Fibroblast of mammary gland (primary cell): ENCODE data around the gene GJB3.
A peak's percentile ranks its signal among the peaks of the same experiment; 100 is the strongest.

Experiments used
- DNase-seq: peaks from one replicate; pipeline ENCODE4 v3.0.0-alpha.2; 2010; ENCODE audit warnings: low read depth
- H3K4me3 ChIP-seq: 2 replicates; pipeline ENCODE4 v1.5.1; 2011; ENCODE audit warnings: low read depth, mild to moderate bottlenecking, low read length, moderate library complexity; ENCODE audit not compliant: control insufficient read depth
- TF ChIP-seq, protein P1 (sequence below): conservative IDR thresholded peaks from 2 replicates; pipeline ENCODE4 v1.5.1; 2011; ENCODE audit warnings: low read depth, low read length, inconsistent platforms; ENCODE audit not compliant: control insufficient read depth, insufficient read depth

GJB3 gene

GRCh38 chr1:34758751-34759150 lies 22.3 kb upstream of the GJB3 start:
- TF ChIP-seq, protein P1, sequence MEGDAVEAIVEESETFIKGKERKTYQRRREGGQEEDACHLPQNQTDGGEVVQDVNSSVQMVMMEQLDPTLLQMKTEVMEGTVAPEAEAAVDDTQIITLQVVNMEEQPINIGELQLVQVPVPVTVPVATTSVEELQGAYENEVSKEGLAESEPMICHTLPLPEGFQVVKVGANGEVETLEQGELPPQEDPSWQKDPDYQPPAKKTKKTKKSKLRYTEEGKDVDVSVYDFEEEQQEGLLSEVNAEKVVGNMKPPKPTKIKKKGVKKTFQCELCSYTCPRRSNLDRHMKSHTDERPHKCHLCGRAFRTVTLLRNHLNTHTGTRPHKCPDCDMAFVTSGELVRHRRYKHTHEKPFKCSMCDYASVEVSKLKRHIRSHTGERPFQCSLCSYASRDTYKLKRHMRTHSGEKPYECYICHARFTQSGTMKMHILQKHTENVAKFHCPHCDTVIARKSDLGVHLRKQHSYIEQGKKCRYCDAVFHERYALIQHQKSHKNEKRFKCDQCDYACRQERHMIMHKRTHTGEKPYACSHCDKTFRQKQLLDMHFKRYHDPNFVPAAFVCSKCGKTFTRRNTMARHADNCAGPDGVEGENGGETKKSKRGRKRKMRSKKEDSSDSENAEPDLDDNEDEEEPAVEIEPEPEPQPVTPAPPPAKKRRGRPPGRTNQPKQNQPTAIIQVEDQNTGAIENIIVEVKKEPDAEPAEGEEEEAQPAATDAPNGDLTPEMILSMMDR = no peak
- H3K4me3 ChIP-seq = no peak overlapping the region
- no peak for DNase-seq

DNA sequence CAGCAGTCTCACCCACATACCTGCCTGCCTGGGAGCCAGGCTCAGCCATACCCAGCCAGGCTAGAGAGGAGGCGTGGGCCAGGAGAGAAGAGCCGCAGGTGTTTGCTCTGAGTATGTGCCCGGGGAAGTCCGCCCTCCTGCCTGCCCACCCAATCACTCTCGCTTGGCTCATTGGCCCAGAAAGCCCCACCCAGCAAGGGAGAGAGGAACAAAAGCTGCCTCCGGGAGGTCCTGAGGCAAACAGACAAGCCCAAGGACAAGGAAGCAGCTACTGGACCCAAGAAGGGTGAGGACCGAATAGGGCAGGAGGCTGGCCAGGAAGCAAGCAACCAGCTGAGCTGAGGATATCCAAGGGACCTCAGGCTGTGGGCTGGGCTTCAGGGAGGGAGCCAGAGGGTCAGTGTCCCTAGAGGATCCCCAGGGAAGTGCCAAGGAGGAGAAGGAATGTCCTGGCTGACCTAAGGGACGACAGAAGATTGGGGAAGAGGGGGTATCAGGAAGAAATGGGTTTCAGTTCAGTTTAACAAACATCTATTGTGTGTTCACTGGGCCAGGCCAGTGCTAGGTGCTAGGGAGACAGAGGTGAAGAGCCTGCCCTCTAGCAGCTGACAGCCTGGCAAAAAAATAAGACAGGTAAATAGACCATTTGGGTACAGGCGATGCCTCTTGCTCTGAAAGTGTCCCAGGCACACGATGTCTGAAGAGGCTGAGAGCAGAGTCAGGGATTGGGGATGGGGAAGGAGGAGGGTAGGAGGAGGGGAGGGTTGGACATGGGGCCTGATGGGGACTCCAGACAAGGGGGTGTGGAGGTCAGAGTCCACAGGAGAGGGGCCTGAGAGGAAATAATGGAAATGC lies 21.3 kb upstream of the GJB3 start, which contains the start of gene GJB4:
GJB4 (plus strand) TSS at position 238 of the 855 bp plus-strand sequence. CDS start 1,515 bp downstream, outside the sequence.
- no peak within 1 kb of the TSS for H3K4me3 ChIP-seq
- DNase-seq = no peak
- TF ChIP-seq, protein P1 = no peak

GRCh38 chr1:34761176-34761761 lies 19.7 kb upstream of the GJB3 start:
- DNase-seq = no peak
- no peak overlapping the region for H3K4me3 ChIP-seq
- TF ChIP-seq, protein P1 = no peak

DNA sequence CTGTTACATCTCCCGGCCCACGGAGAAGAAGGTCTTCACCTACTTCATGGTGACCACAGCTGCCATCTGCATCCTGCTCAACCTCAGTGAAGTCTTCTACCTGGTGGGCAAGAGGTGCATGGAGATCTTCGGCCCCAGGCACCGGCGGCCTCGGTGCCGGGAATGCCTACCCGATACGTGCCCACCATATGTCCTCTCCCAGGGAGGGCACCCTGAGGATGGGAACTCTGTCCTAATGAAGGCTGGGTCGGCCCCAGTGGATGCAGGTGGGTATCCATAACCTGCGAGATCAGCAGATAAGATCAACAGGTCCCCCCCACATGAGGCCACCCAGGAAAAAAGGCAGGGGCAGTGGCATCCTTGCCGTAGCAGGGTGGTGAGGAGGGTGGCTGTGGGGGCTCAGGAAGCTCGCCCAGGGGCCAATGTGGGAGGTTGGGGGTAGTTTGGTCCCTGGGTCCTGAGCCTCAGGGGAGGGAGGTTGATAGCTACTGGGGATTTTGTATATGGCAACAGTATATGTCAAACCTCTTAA lies 19.2 kb upstream of the GJB3 start:
- DNase-seq = no peak
- TF ChIP-seq, protein P1 = no peak
- H3K4me3 ChIP-seq = no peak overlapping the region

DNA sequence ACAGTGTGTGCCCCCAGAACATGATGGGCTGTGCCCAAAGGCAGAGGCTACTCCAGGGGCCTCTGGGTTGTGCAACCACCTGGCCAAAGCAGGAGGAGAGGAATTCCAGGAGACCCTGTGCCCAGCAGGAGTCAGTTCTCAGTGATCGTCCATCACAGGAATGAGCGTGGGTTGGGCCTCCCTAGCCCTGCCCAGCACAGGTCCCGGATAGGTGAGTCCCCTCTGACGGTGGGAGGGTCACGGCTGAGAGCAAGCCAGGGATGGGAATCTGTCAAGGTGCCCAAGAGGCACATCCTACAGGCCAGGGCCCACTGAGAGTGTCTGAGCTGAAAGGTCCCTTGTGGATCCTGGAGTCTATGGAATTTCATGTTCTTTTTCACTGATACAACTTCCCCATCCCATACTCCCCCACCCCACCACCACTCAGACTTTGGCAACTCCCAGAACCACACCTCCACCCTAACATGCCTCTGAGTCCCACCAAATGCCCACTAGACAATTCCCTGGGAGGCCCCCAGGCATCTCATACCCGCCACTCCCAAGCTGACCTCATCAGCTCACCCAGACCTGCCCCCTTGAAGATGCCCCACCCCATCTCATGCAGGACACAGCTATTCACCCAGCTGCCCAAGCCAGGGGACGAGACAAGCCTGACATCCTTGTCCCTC lies 18.4 kb upstream of the GJB3 start:
- TF ChIP-seq, protein P1 = no peak

DNA sequence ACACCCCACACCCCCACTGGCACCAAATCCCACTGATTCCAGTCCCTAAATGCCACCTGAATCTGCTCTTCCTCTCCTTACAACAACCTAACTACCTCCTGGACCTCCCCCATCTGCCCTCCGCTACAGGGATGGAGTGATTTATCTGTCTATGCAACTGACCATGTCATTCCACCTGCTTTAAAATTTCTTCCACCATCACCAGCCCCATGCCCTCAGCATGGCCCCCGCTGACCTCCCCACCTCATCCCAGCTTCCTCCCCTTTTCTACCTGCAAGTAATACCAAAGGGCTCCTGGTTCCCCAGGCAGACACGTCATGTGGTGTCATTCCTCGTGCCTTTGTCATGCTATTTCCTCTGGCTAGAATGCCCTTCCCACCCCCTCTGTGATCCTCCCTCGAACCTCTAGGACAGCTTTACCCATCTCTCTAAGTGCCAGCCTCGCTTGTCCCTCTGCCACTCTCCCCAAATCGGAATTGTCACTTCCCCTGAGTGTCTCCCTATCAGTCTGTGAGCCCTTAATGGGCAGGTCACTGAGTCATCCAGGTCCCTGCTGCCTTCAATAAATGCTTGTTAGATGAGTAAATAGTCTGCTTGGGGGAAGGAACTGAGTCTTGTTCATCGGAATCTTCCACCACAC lies 17.8 kb upstream of the GJB3 start:
- no peak overlapping the region for H3K4me3 ChIP-seq
- peak; percentile 9 for DNase-seq
- TF ChIP-seq, protein P1 = no peak

More for the DNA sequence above, 18.4 kb upstream of the GJB3 start:
- no peak overlapping the region for H3K4me3 ChIP-seq
- no peak for DNase-seq
